Natural killer cell treated with Interleukin-12 subunit alpha and Interleukin-12 subunit beta and Interleukin-15 and Interleukin-18, amount 100 ng/mL, for 72 hours (primary cell): ENCODE measurements around the gene SMPD3. TPM values are rescaled to one million over a fixed set of nuclear protein-coding genes. Genes with fewer than 3 reads are reported as not detected.

Experiments used
- ATAC-seq, 2 donors: fragments of 150-1000 bp; cut with Tn5 transposase in 1 of 2; sonication (Bioruptor Pico), chemical (Tn5 transposase) in 1 of 2; 2 replicates each; pipeline ENCODE4 v1.10.0; 2021
- DNase-seq: peaks from one replicate; pipeline ENCODE4 v3.0.0; 2022; ENCODE audit warnings: low spot score
- H3K27ac Mint-ChIP-seq, 2 donors: 1 replicate in 1 of 2; 2 replicates in 1 of 2; pipeline ENCODE4 v1.8.0; 2022; ENCODE audit warnings: mixed read lengths in 2 of 2, mild to moderate bottlenecking in 1 of 2, moderate library complexity in 1 of 2
- H3K27me3 Mint-ChIP-seq, 2 donors: 1 replicate in 1 of 2; 2 replicates in 1 of 2; pipeline ENCODE4 v1.8.0; 2022; ENCODE audit warnings: mixed read lengths in 2 of 2
- H3K36me3 Mint-ChIP-seq: one replicate; pipeline ENCODE4 v1.8.0; 2022; ENCODE audit warnings: mixed read lengths
- H3K4me1 Mint-ChIP-seq, 2 donors: 1 replicate in 1 of 2; 2 replicates in 1 of 2; pipeline ENCODE4 v1.8.0; 2022; ENCODE audit warnings: low read depth in 2 of 2, mixed read lengths in 2 of 2, mild to moderate bottlenecking in 1 of 2
- H3K4me3 Mint-ChIP-seq: one replicate; pipeline ENCODE4 v1.8.0; 2022; ENCODE audit warnings: mixed read lengths
- H3K9me3 Mint-ChIP-seq: 2 replicates; pipeline ENCODE4 v1.8.0; 2022; ENCODE audit warnings: mixed read lengths
- total RNA-seq, 2 donors: library from RNA; stranded (reverse); gene quantifications; one replicate each; pipeline ENCODE4 v1.2.3, GENCODE V29; 2022

Gene SMPD3
- total RNA-seq, 2 donors from 2014 or later = 0.26 to 1.9 TPM

DNA sequence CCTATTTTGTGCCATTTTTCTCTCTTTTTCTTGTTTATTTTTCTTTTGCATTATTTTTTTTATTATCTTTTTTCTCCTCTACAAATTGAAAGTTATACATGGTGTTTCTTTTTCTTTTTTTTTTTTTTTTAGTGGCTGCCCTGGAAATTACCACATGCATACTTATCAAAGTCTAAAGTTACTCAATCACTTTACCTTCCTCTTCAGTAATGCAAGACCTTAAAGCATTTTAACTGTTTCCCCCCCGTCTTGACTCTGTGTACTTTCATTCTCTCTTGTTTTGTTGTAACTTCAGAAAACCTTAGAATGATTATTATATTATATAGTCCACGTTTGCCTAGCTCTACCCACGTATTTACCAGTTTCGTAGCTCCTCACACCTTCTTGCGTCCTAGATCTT, 33.3 kb upstream of the SMPD3 start:
- Mint-ChIP-seq H3K36me3 (no peaks in the 10 kb centered on the region), H3K9me3 (no peaks in the 10 kb centered on the region)
- no peak for ATAC-seq

DNA sequence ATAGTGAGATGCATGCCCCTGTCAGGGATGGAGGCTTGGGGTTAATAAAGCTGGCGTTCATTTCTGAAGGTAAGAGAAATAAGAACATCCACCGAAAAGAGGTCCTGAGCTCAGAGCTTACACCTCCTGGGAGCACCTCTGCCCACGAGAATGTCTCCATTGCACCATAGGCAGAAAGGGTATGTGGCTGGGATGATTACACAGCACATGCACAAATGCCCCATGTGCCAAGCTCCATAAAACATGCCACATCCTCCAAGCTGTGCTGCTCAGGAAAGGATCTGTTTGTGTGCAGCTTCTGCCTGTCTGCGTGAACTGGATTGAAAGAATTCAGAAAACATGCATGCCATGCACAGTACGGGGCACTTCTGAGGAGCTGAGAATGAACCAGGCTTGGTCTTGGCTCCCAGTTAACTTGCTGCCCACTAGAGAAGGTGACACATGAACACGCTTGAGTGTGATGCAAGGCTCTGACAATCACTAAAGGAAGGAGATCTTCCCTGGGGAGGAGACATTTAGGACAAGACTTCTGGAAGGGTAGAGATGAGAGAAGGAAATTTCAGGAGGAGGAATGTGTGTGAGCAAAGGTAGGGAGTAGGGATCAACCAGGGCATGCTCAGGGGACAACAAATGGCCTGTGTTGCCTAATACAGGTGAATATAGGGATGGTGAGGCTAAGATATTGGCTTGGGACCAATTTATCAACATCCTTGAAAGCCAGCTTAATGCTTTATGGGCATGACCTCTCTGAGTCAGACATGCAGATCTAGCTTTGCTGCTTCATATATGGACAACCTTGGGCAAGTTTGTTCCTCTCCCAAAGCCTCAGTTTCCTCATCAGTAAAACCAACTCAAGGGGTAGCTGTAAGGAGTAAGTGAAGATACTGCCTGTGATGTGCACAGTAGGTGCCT, 32.0 kb upstream of the SMPD3 start:
- H3K27me3 Mint-ChIP-seq = peaks cover 2 to 12% of the 10 kb centered on the region in 2 donors
- no peaks in the 10 kb centered on the region for H3K36me3 Mint-ChIP-seq
- no peaks in the 10 kb centered on the region for H3K9me3 Mint-ChIP-seq
- no peaks in the 10 kb centered on the region for H3K4me1 Mint-ChIP-seq
- ATAC-seq (no peak), DNase-seq (no peak)
- H3K4me3 Mint-ChIP-seq = no peak overlapping the region
- no peak overlapping the region for H3K27ac Mint-ChIP-seq

More for the DNA sequence above, 33.3 kb upstream of the SMPD3 start:
- no peak for DNase-seq
- no peak overlapping the region for H3K4me3 Mint-ChIP-seq
- no peaks in the 10 kb centered on the region for H3K4me1 Mint-ChIP-seq
- peaks cover 2 to 12% of the 10 kb centered on the region in 2 donors for H3K27me3 Mint-ChIP-seq
- no peak overlapping the region for H3K27ac Mint-ChIP-seq

DNA sequence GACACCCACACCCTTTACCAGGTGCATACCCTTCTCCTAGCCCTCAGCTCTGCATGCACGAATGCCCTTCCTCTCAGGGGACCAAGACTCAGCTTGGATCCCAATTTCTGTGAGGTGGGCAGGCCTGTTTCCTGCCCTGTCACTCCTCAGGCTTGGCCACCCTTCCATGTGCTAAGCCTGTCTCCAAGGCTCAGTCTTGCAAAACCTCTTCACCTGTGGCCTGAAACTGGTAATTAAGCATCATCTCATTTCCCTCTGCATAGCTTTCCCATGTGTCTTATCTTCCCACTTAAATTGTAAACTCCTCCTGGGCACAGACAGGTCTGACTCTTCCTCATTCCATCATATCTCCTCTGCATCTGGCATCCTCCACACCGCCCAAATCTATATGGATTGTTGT, 31.0 kb upstream of the SMPD3 start:
- no peak for DNase-seq
- no peak for ATAC-seq
- no peaks in the 10 kb centered on the region for H3K4me1 Mint-ChIP-seq
- peaks cover 2 to 12% of the 10 kb centered on the region in 2 donors for H3K27me3 Mint-ChIP-seq
- H3K27ac Mint-ChIP-seq = no peak overlapping the region
- no peak overlapping the region for H3K4me3 Mint-ChIP-seq
- H3K36me3 Mint-ChIP-seq = no peaks in the 10 kb centered on the region
- no peaks in the 10 kb centered on the region for H3K9me3 Mint-ChIP-seq

DNA sequence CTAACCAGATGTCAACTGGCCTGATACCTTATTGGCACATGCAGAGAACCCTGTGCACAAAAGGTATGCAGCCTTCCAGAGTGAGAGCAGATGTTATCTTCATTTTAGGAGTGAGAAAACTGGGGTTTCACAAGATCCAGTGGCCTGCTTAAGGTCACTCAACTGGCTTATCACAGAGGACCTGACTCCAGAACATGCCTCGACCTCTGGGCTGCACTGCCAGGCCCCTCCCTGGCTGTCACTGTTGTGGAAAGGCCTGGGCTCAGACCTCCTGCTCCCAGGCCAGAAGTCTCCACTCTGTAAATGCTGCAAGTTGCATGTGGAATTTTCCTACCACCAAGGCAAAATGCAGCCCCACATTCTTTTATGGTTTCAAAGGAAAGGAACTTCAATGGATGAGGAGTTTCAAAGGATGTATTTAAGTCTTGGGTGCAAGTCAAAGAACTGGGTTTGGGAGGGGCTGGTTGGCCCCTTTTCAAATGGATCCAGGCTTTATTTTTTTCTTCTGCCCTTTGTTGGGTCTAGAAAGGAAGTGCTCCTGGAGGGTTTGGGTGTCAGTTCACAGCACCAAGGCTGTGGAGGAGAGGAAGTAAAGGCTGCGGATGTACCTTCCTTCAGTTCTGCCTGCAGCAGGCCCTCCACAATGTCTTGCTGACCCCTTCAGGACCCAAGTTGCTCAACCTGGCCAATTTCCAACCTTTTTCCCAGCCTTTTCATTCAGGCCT, 30.4 kb upstream of the SMPD3 start:
- Mint-ChIP-seq H3K4me1 (no peaks in the 10 kb centered on the region), H3K27me3 (peaks cover 2 to 12% of the 10 kb centered on the region in 2 donors), H3K9me3 (no peaks in the 10 kb centered on the region), H3K4me3 (no peak overlapping the region), H3K36me3 (no peaks in the 10 kb centered on the region), H3K27ac (no peak overlapping the region)
- ATAC-seq = no peak
- no peak for DNase-seq

DNA sequence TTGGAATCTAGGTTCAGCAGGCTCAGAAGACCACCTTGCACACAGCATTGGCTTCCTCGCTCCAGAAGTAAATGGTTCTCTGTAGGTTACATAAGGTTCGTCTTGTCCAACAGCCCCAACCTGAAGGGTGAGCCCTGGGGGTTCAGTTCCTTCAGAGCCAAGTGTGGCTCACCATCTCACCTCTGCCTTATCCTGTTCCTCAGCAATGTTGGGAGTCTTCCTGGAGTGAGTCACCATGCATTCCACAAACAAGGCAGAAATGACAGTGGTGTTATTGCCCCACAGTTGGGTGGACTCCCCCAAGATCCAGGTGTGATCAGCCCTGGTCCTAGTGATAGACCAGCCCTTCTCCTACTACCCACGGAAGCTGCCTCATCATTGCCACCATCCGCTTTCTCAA, 26.8 kb upstream of the SMPD3 start:
- peaks cover 11 to 12% of the 10 kb centered on the region in 2 donors for H3K4me1 Mint-ChIP-seq
- no peaks in the 10 kb centered on the region for H3K9me3 Mint-ChIP-seq
- H3K4me3 Mint-ChIP-seq = no peak overlapping the region
- no peaks in the 10 kb centered on the region for H3K36me3 Mint-ChIP-seq
- ATAC-seq (no peak), DNase-seq (no peak)
- H3K27ac Mint-ChIP-seq = no peak overlapping the region
- H3K27me3 Mint-ChIP-seq = no peaks in the 10 kb centered on the region

DNA sequence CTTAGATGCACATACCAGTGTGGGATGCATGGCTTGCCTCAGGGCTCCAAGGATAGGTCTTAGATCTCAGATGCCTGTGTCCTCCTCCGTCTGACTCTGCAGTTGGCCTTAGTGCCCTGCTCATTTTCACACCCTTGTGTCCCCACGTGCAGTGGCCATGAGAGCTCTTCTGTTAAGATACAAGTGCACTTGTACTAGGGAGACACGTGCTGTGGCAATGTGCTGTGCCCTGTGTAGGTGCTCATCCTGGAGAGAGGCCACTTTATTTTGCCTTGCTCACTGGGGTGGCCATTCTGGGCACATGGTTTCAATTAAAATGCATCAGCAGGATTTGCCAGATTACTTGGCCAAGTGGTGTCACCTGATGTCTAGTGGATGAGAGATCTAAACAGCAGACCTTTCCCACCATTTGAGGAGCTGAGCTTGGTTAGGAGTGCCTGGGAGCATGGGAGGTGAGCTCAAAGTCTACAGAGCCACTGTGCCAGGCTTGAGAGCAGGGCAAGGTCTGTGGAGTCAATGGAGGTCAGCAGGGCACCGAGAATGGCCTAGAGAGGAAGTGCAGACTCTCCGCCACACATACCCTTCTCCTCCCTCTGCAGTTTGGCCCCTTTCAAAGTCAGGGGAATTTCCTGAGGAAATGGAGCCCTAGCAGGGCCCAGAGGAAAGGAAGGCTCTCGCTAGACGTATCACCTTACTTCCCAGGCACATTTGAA, 25.2 kb upstream of the SMPD3 start:
- peaks cover 0 to under 1% of the 10 kb centered on the region in 2 donors for H3K27me3 Mint-ChIP-seq
- H3K36me3 Mint-ChIP-seq = no peaks in the 10 kb centered on the region
- DNase-seq (no peak), ATAC-seq (no peak)
- no peaks in the 10 kb centered on the region for H3K9me3 Mint-ChIP-seq
- no peak overlapping the region for H3K4me3 Mint-ChIP-seq
- no peak overlapping the region for H3K27ac Mint-ChIP-seq
- peaks cover 14 to 23% of the 10 kb centered on the region in 2 donors for H3K4me1 Mint-ChIP-seq

DNA sequence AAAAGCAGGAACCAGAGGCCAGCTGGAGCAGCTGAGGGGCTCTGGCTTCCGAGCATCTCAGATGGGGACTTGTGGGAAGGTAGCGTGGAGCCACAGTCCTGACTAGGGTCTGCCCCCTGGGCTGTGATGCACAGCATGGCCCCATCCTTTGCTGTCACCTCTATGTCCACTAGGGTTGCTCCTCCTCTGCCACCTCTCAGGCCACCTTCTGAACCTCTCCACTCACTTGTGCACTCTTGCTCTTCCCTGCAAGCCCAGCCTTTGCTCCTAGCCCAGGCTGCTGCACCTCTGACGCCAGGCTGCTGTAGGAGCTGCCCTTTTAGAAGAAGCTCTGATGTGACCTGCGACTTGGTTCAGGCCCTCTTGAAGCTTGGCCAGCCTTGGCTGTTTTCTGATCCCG, 24.3 kb upstream of the SMPD3 start:
- H3K27ac Mint-ChIP-seq = no peak overlapping the region
- no peak for DNase-seq
- no peak for ATAC-seq
- peaks cover 0 to 2% of the 10 kb centered on the region in 2 donors for H3K27me3 Mint-ChIP-seq
- H3K4me3 Mint-ChIP-seq = no peak overlapping the region
- peaks cover 14 to 28% of the 10 kb centered on the region in 2 donors for H3K4me1 Mint-ChIP-seq
- no peaks in the 10 kb centered on the region for H3K9me3 Mint-ChIP-seq
- no peaks in the 10 kb centered on the region for H3K36me3 Mint-ChIP-seq

DNA sequence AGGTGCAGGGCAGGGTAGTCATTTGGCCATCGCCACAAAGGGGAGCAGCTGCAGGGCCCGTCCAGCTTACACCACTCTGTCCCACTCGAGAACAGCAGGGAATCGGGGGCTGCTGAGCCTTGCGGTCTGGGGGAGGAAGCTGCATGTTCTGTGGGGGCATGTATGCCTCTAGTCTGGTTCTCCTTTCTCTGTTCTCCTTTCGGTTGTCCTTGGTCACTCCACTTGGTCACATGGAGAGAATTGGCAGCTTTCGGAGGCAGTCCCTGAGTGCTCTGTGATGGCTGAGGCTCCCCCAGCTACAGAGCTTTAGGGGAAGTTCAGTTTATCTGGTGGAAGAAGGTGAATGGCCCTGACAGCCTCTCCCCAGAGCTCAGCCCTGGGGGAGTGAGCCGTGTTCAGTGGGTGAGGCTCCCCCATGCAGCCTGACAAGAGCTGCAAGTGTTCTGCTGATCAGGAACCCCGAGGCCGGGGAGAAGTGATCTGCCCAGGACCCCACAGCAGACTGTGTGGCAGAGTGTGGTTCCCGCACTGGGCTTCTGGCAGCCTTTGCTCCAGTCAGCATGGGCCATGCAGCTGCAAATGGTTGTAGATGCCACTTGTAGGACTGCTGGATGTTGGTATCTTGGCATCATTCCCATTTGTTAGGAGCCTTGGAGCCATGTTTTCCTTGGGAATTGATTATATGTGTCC, 22.3 kb upstream of the SMPD3 start:
- Mint-ChIP-seq H3K9me3 (no peaks in the 10 kb centered on the region), H3K27me3 (peaks cover 0 to 2% of the 10 kb centered on the region in 2 donors), H3K27ac (peak overlapping the region; percentile 40 to 80), H3K36me3 (no peaks in the 10 kb centered on the region), H3K4me3 (peak overlapping the region; percentile 88), H3K4me1 (peaks cover 14 to 33% of the 10 kb centered on the region in 2 donors)
- peak; percentile 60 to 62 for ATAC-seq
- no peak for DNase-seq

DNA sequence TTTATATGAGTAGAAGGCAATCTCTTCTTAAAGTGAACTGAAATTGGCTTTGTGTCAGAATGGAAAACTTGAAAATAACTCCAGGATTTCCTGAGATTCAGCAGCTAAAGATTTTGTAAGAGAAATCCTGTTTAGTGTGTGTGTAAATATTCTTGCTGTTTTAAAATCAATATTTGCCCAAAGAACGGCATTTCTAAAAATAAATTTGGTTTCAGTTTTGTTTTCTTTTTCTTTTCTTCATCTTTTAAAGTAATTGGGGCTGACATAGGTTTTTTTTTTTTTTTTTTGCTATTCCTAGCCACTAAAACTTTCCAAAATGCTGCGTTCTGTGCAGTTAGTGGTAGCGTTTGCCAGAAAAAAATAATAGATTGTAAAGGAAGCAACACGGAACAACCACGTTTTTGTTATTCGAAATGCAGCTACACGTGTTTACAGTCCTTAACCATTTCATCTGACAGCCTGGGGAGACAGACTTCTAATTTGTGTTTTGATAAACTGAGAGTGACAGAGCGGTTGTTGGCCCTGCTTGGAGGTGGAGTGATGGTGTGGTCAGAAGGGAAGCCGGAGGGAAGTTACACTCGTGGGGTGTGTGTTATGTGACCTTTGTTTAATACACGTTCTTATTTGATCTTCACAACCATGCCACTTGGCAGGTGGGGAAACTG, 21.6 kb upstream of the SMPD3 start:
- H3K27me3 Mint-ChIP-seq = peaks cover 0 to 2% of the 10 kb centered on the region in 2 donors
- no peaks in the 10 kb centered on the region for H3K36me3 Mint-ChIP-seq
- H3K9me3 Mint-ChIP-seq = no peaks in the 10 kb centered on the region
- peak overlapping the region; percentile 88 for H3K4me3 Mint-ChIP-seq
- DNase-seq (no peak), ATAC-seq (peak; percentile 54 to 64)
- peak overlapping the region; percentile 40 to 80 for H3K27ac Mint-ChIP-seq
- H3K4me1 Mint-ChIP-seq = peaks cover 14 to 33% of the 10 kb centered on the region in 2 donors

DNA sequence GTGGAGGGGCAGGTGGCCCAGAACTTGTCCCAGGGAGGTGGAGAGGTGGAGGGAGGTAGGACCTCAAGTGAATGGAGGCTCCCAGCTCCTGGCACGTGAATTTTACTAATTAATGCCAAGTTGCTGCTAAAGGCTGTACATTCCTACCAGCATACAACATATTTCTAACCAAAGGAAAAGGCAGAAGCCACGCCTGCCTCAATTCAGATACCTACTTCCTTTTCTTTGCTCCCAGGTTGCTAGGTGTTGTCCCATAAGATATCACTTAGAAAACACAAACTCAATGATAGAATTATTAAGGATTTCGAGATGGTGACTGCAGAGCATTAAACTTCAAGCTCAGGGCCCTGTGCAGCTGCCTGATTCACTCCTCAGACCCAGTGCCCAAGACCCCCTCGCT, 20.5 kb upstream of the SMPD3 start:
- ATAC-seq = no peak
- Mint-ChIP-seq H3K36me3 (no peaks in the 10 kb centered on the region), H3K27me3 (peaks cover 0 to 2% of the 10 kb centered on the region in 2 donors), H3K4me3 (no peak overlapping the region), H3K4me1 (peaks cover 14 to 33% of the 10 kb centered on the region in 2 donors), H3K27ac (peak overlapping the region in 1 of 2 donors; percentile 40), H3K9me3 (no peaks in the 10 kb centered on the region)
- no peak for DNase-seq

DNA sequence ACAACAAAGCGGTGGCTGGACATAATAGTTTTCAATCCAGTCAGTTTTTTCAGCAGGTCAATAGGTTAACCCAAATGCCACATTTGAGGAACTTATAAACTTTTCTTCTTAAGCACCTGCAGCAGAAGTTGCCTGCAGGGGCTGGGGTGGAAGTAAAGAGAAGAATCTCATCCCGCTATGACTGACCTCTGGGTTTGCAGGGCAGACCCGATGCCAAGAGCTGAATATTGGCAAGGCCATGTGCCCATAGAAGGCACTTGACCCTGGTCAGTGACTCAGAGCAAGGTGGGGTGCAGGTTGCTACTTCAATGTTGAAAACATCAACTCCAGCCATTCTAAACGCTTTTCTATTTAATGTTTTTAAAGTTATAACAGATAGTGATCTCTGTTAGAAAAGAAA, 17.9 kb upstream of the SMPD3 start:
- H3K4me3 Mint-ChIP-seq = no peak overlapping the region
- peaks cover 4% of the 10 kb centered on the region for H3K36me3 Mint-ChIP-seq
- no peak for DNase-seq
- no peak overlapping the region for H3K27ac Mint-ChIP-seq
- peaks cover under 1 to 2% of the 10 kb centered on the region in 2 donors for H3K27me3 Mint-ChIP-seq
- ATAC-seq = no peak
- H3K9me3 Mint-ChIP-seq = no peaks in the 10 kb centered on the region
- H3K4me1 Mint-ChIP-seq = peaks cover 10 to 33% of the 10 kb centered on the region in 2 donors

DNA sequence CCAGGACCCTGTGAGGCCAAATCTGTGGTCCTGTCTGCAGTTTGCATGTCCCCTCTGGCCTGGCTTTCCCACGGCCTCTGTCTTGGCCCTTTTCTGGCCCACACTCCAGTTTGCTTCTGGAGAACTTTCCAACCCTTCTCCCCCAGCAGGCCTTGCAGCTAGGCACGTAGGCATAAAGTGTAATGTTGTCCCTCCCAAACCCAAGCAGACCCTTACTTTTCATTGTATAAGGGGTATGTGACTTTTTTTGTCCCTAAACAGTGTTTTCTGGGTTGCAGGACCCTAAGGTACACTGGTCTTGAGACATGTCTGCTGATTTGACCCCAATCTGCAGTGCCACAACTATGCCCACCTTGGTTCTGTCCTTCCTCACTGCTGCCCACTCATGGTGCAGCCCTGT, 15.6 kb upstream of the SMPD3 start:
- Mint-ChIP-seq H3K27me3 (peaks cover 9 to 10% of the 10 kb centered on the region in 2 donors), H3K36me3 (peaks cover 4% of the 10 kb centered on the region), H3K4me1 (peaks cover 0 to 12% of the 10 kb centered on the region in 2 donors), H3K9me3 (no peaks in the 10 kb centered on the region), H3K4me3 (no peak overlapping the region), H3K27ac (no peak overlapping the region)
- ATAC-seq = no peak
- no peak for DNase-seq

DNA sequence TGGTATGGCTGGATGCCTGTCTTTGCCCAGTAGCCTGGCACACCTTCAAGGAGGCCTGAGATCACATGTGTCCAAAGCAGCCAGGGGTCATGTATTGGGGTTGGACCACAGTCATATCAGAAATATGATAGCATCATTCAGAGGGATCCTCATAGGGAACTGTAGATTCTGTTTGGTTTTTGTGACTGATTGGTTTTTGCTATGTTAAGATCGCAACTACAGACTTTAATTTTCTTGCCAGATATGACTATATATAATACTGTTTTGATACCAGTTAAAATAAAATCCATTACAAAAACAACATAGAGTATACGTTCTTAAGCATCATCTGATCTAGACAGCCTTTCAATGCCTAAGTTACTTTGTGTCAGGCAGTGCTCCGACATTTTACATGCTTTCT, 11.8 kb upstream of the SMPD3 start:
- H3K9me3 Mint-ChIP-seq = no peaks in the 10 kb centered on the region
- DNase-seq (no peak), ATAC-seq (peak in 1 of 2 donors; percentile 78)
- H3K27me3 Mint-ChIP-seq = peaks cover 9 to 12% of the 10 kb centered on the region in 2 donors
- H3K4me1 Mint-ChIP-seq = no peaks in the 10 kb centered on the region
- peaks cover 4% of the 10 kb centered on the region for H3K36me3 Mint-ChIP-seq
- H3K27ac Mint-ChIP-seq = no peak overlapping the region
- no peak overlapping the region for H3K4me3 Mint-ChIP-seq
